ENCODE results near the gene LRRC63. TPM values are rescaled to one million over a fixed set of nuclear protein-coding genes. Genes with fewer than 3 reads are reported as not detected.

LRRC63 gene
- total and polyA plus RNA-seq, 7 donors = 0.03 to 0.04 TPM; not detected in 5

DNA sequence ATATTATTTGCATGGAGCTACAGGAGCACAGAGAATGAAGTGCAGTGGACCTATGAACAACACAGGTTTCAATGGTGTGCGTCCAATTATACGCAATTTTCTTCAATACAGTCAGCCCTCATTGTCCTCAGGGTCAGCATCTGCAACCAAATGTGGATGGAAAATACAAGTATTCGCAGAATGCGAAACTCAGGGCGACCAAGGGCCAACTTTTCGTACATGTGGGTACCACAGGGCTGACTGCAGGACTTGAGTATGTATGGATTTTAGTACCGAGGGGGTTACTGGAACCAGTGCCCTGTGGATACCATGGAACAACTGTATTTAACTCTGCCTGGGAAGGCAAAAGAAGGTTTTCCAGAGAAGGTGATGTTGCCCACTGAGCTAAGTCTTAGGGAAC lies 40.0 kb upstream of the LRRC63 start:
- H3K4me1 ChIP-seq = peaks cover 3% of the 10 kb centered on the region
- H3K27ac ChIP-seq = no peak overlapping the region
- H3K4me3 ChIP-seq = no peak overlapping the region
- 91 to 94% (median 92%) methylated on average over 7 of the region's 7 CpGs for WGBS, 3 donors
- intact Hi-C loops (cut with DNase I) = no loop called here
- ATAC-seq = no peak
- no peak for DNase-seq
- H3K9me3 ChIP-seq = no peaks in the 10 kb centered on the region
- H3K36me3 ChIP-seq (ENCODE audit: insufficient read depth in 1 of 2, low read depth in 1 of 2) = no peaks in the 10 kb centered on the region
- H3K27me3 ChIP-seq (ENCODE audit: insufficient read depth in 3 of 3, low read length in 2 of 3) = peaks cover 0 to 2% (median 0%) of the 10 kb centered on the region in 3 donors
- TF ChIP-seq, protein P1, sequence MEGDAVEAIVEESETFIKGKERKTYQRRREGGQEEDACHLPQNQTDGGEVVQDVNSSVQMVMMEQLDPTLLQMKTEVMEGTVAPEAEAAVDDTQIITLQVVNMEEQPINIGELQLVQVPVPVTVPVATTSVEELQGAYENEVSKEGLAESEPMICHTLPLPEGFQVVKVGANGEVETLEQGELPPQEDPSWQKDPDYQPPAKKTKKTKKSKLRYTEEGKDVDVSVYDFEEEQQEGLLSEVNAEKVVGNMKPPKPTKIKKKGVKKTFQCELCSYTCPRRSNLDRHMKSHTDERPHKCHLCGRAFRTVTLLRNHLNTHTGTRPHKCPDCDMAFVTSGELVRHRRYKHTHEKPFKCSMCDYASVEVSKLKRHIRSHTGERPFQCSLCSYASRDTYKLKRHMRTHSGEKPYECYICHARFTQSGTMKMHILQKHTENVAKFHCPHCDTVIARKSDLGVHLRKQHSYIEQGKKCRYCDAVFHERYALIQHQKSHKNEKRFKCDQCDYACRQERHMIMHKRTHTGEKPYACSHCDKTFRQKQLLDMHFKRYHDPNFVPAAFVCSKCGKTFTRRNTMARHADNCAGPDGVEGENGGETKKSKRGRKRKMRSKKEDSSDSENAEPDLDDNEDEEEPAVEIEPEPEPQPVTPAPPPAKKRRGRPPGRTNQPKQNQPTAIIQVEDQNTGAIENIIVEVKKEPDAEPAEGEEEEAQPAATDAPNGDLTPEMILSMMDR (IDR thresholded peaks at IDR 0.05) = no peak

DNA sequence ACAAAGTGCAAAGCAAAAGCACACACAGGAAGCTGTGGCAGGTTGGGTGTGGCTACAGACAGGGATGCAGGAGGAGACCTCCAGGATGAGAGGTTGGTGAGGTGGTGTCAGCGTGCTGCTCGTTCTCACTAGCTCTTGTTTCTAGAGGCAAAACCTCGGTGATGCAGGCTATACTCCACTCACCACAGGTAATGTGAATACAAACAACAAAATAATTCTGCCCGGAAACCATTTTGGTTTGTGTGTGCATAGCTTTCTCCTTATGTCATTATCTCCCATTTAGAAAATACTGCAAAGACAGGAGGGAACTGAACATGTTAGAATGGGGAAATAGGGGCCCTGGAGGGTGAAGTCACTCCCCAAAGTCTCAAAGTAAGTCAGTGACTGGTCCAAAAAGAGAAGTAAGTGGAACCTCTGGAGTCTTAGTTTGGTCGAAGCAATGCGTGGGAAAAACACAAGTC lies 39.2 kb upstream of the LRRC63 start:
- H3K27ac ChIP-seq = no peak overlapping the region
- peaks cover 3% of the 10 kb centered on the region for H3K4me1 ChIP-seq
- H3K9me3 ChIP-seq = no peaks in the 10 kb centered on the region
- ATAC-seq (no peak), DNase-seq (no peak)
- intact Hi-C loops (cut with DNase I) = no loop called here
- WGBS, 3 donors = 76 to 82% (median 77%) methylated on average over 6 of the region's 6 CpGs
- H3K36me3 ChIP-seq (ENCODE audit: insufficient read depth in 1 of 2, low read depth in 1 of 2) = no peaks in the 10 kb centered on the region
- TF ChIP-seq, protein P1 (IDR thresholded peaks at IDR 0.05) = no peak
- H3K27me3 ChIP-seq (ENCODE audit: insufficient read depth in 3 of 3, low read length in 2 of 3) = peaks cover 0 to 2% (median 0%) of the 10 kb centered on the region in 3 donors
- no peak overlapping the region for H3K4me3 ChIP-seq

DNA sequence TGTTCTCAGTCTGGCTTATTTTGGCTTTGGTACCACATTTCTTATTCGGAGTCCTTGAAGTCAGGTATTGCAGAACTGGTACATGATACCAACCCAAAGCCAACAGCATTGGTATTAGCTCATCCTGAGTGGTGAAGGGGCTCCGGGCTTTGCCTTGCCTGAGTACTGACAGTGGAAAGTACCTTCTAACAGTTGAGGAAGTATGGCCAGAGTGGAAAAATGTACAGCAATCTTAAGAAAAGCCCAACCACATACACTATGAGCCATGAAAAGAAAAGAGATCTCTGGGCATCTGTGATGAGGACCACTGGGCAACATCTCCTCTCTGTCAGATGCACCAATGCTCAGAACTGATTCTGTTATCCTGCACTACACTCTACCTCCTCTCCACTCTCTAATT lies 38.1 kb upstream of the LRRC63 start:
- intact Hi-C loops (cut with DNase I) = no loop called here
- peaks cover 0 to 2% (median 0%) of the 10 kb centered on the region in 3 donors for H3K27me3 ChIP-seq (ENCODE audit: insufficient read depth in 3 of 3, low read length in 2 of 3)
- H3K9me3 ChIP-seq = no peaks in the 10 kb centered on the region
- H3K4me3 ChIP-seq = no peak overlapping the region
- 76 to 84% (median 78%) methylated on average over 2 of the region's 2 CpGs for WGBS, 3 donors
- H3K4me1 ChIP-seq = peaks cover 3% of the 10 kb centered on the region
- H3K36me3 ChIP-seq (ENCODE audit: insufficient read depth in 1 of 2, low read depth in 1 of 2) = no peaks in the 10 kb centered on the region
- TF ChIP-seq, protein P1 (IDR thresholded peaks at IDR 0.05) = no peak
- H3K27ac ChIP-seq = no peak overlapping the region
- no peak for ATAC-seq
- no peak for DNase-seq

DNA sequence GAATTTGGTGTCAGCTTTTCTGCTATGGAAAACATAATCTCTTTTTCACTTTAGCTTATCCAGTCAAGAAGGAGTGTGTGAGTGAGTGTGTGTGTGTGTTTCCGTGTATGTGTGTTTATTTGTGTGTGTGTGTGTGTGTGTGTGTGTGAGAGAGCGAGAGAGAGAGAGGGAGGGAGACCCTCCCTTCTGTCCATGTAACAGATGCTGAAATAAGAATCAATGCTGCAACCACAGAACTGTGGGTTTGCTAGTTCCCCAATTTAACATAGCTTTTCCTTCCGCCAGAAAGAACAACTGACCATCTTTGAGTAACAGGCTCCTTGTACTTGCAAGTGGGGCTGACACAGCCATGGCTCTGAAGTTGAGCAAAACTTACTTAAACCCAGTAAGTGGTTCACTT lies 35.0 kb upstream of the LRRC63 start:
- no peak overlapping the region for H3K27ac ChIP-seq
- intact Hi-C loops (cut with DNase I) = no loop called here
- H3K9me3 ChIP-seq = no peaks in the 10 kb centered on the region
- DNase-seq (no peak), ATAC-seq (peak in 1 of 4 donors; percentile 27)
- 61 to 65% (median 65%) methylated on average over 3 of the region's 3 CpGs for WGBS, 3 donors
- H3K4me3 ChIP-seq = no peak overlapping the region
- no peaks in the 10 kb centered on the region for H3K4me1 ChIP-seq
- no peaks in the 10 kb centered on the region for H3K36me3 ChIP-seq (ENCODE audit: insufficient read depth in 1 of 2, low read depth in 1 of 2)
- TF ChIP-seq, protein P1 (IDR thresholded peaks at IDR 0.05) = no peak
- H3K27me3 ChIP-seq (ENCODE audit: insufficient read depth in 3 of 3, low read length in 2 of 3) = peaks cover 0 to 2% (median under 1%) of the 10 kb centered on the region in 3 donors

DNA sequence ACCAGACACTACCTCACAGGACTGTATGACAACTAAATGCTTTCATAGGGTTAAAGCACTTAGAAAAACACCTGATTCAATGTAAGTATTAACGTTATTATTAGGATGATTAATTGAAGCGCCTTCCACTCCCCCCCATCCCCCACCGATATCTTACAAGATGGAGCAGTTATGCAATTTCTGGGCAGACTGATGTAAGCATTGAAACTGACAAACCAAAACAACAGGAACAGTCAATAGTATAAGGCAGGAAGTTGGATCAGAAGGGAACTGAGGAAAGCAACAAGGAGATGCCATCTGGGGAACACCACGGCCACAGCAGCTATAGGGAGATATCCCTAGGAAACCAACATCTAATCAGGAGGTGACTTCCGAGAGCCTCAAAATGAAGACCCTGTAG lies 33.6 kb upstream of the LRRC63 start:
- peaks cover 0 to 3% (median 2%) of the 10 kb centered on the region in 3 donors for H3K27me3 ChIP-seq (ENCODE audit: insufficient read depth in 3 of 3, low read length in 2 of 3)
- DNase-seq (no peak), ATAC-seq (no peak)
- H3K27ac ChIP-seq = no peak overlapping the region
- no peaks in the 10 kb centered on the region for H3K9me3 ChIP-seq
- no peaks in the 10 kb centered on the region for H3K36me3 ChIP-seq (ENCODE audit: insufficient read depth in 1 of 2, low read depth in 1 of 2)
- intact Hi-C loops (cut with DNase I) = no loop called here
- H3K4me1 ChIP-seq = no peaks in the 10 kb centered on the region
- TF ChIP-seq, protein P1 (IDR thresholded peaks at IDR 0.05) = no peak
- WGBS, 3 donors = 80 to 87% (median 81%) methylated on average over 5 of the region's 5 CpGs
- no peak overlapping the region for H3K4me3 ChIP-seq
